ENCODE results near the gene DYRK3. TPM values are rescaled to one million over a fixed set of nuclear protein-coding genes. Genes with fewer than 3 reads are reported as not detected.

DYRK3 gene
- polyA plus RNA-seq = 4.3 TPM
- long read RNA-seq, donor 1, partial matches to known transcripts = 0 of 1 reads
- long read RNA-seq, donor 1, other reads (novel, unspliced or antisense) = 0 of 1 reads
- long read RNA-seq, donor 2, partial matches to known transcripts = 0 of 2 reads
- long read RNA-seq, donor 2, other reads (novel, unspliced or antisense) = 0 of 2 reads
- long read RNA-seq, donor 3 = 0 reads
- long read RNA-seq, donor 4 = 0 reads
- long read RNA-seq, donor 5, partial matches to known transcripts = 0 of 2 reads
- long read RNA-seq, donor 5, other reads (novel, unspliced or antisense) = 0 of 2 reads
- long read RNA-seq, donor 6 = 0 reads
- long read RNA-seq, donor 7 = 0 reads
- long read RNA-seq, donor 8 = 0 reads
- long read RNA-seq, donor 9, partial matches to known transcripts = 0 of 1 reads
- long read RNA-seq, donor 9, other reads (novel, unspliced or antisense) = 0 of 1 reads
- long read RNA-seq, donor 10, partial matches to known transcripts = 0 of 1 reads
- long read RNA-seq, donor 10, other reads (novel, unspliced or antisense) = 0 of 1 reads
- long read RNA-seq, donor 11 = 0 reads

GRCh38 chr1:206635080-206635977 lies at the start of gene DYRK3:
DYRK3 (plus strand) TSS chr1:206635536; CDS start chr1:206635704, 168 bp downstream.
- Histone ChIP-seq H3K27ac (ENCODE audit: low read length) (peak within 1 kb of the TSS; percentile 3), H3K36me3 (ENCODE audit: control insufficient read depth, insufficient read depth, low read length) (no peaks in the 10 kb centered on the region), H3K4me3 (ENCODE audit: low read length) (peak within 1 kb of the TSS; percentile 53), H3K9me3 (ENCODE audit: control insufficient read depth, low read depth, low read length) (no peaks in the 10 kb centered on the region), H3K27me3 (ENCODE audit: control insufficient read depth, insufficient read depth, low read length) (peaks cover 14% of the 10 kb centered on the region), H3K4me1 (ENCODE audit: control insufficient read depth, insufficient read depth, low read length) (peaks cover 17% of the 10 kb centered on the region)
- DNase-seq = peak; percentile 93 to 96
- WGBS (ENCODE audit: insufficient coverage, low lambda C conversion rate) = no CpG with 5 or more reads among the region's 84 CpGs

- Histone ChIP-seq H3K4me1 (ENCODE audit: control insufficient read depth, insufficient read depth, low read length) (no peaks in the 10 kb centered on the region), H3K27me3 (ENCODE audit: control insufficient read depth, insufficient read depth, low read length) (no peaks in the 10 kb centered on the region), H3K9me3 (ENCODE audit: control insufficient read depth, low read depth, low read length) (no peaks in the 10 kb centered on the region), H3K4me3 (ENCODE audit: low read length) (no peak overlapping the region), H3K27ac (ENCODE audit: low read length) (no peak overlapping the region), H3K36me3 (ENCODE audit: control insufficient read depth, insufficient read depth, low read length) (peaks cover 39% of the 10 kb centered on the region)
- WGBS (ENCODE audit: insufficient coverage, low lambda C conversion rate) = no CpG with 5 or more reads among the region's 13 CpGs
- no peak for DNase-seq
These were observed 48.6 kb upstream of the DYRK3 start for GRCh38 chr1:206586501-206587445.

- no peaks in the 10 kb centered on the region for H3K4me1 ChIP-seq (ENCODE audit: control insufficient read depth, insufficient read depth, low read length)
- WGBS (ENCODE audit: insufficient coverage, low lambda C conversion rate) = no CpG with 5 or more reads among the region's 14 CpGs
- no peaks in the 10 kb centered on the region for H3K27me3 ChIP-seq (ENCODE audit: control insufficient read depth, insufficient read depth, low read length)
- H3K9me3 ChIP-seq (ENCODE audit: control insufficient read depth, low read depth, low read length) = no peaks in the 10 kb centered on the region
- no peak for DNase-seq
- H3K36me3 ChIP-seq (ENCODE audit: control insufficient read depth, insufficient read depth, low read length) = peaks cover 49% of the 10 kb centered on the region
- H3K27ac ChIP-seq (ENCODE audit: low read length) = no peak overlapping the region
- no peak overlapping the region for H3K4me3 ChIP-seq (ENCODE audit: low read length)
These were observed 47.4 kb upstream of the DYRK3 start for GRCh38 chr1:206587904-206588303.

GRCh38 chr1:206588492-206588891 lies 46.8 kb upstream of the DYRK3 start:
- Histone ChIP-seq H3K27ac (ENCODE audit: low read length) (no peak overlapping the region), H3K9me3 (ENCODE audit: control insufficient read depth, low read depth, low read length) (no peaks in the 10 kb centered on the region), H3K27me3 (ENCODE audit: control insufficient read depth, insufficient read depth, low read length) (no peaks in the 10 kb centered on the region), H3K36me3 (ENCODE audit: control insufficient read depth, insufficient read depth, low read length) (peaks cover 55% of the 10 kb centered on the region), H3K4me3 (ENCODE audit: low read length) (no peak overlapping the region), H3K4me1 (ENCODE audit: control insufficient read depth, insufficient read depth, low read length) (no peaks in the 10 kb centered on the region)
- WGBS (ENCODE audit: insufficient coverage, low lambda C conversion rate) = no CpG with 5 or more reads among the region's 6 CpGs
- DNase-seq = no peak

- Histone ChIP-seq H3K27ac (ENCODE audit: low read length) (no peak overlapping the region), H3K36me3 (ENCODE audit: control insufficient read depth, insufficient read depth, low read length) (peaks cover 58% of the 10 kb centered on the region), H3K4me1 (ENCODE audit: control insufficient read depth, insufficient read depth, low read length) (no peaks in the 10 kb centered on the region), H3K9me3 (ENCODE audit: control insufficient read depth, low read depth, low read length) (no peaks in the 10 kb centered on the region), H3K4me3 (ENCODE audit: low read length) (no peak overlapping the region), H3K27me3 (ENCODE audit: control insufficient read depth, insufficient read depth, low read length) (no peaks in the 10 kb centered on the region)
- 70% methylated on average over 3 of the region's 7 CpGs for WGBS (ENCODE audit: insufficient coverage, low lambda C conversion rate)
- DNase-seq = no peak
These were observed 46.1 kb upstream of the DYRK3 start for GRCh38 chr1:206589206-206589605.

GRCh38 chr1:206590025-206590758 lies 45.1 kb upstream of the DYRK3 start:
- H3K36me3 ChIP-seq (ENCODE audit: control insufficient read depth, insufficient read depth, low read length) = peaks cover 63% of the 10 kb centered on the region
- no peak overlapping the region for H3K27ac ChIP-seq (ENCODE audit: low read length)

GRCh38 chr1:206591226-206591625 lies 44.1 kb upstream of the DYRK3 start:
- 100% methylated on average over 2 of the region's 5 CpGs for WGBS (ENCODE audit: insufficient coverage, low lambda C conversion rate)
- DNase-seq = no peak
- Histone ChIP-seq H3K27ac (ENCODE audit: low read length) (no peak overlapping the region), H3K4me1 (ENCODE audit: control insufficient read depth, insufficient read depth, low read length) (no peaks in the 10 kb centered on the region), H3K36me3 (ENCODE audit: control insufficient read depth, insufficient read depth, low read length) (peaks cover 64% of the 10 kb centered on the region), H3K27me3 (ENCODE audit: control insufficient read depth, insufficient read depth, low read length) (no peaks in the 10 kb centered on the region), H3K4me3 (ENCODE audit: low read length) (no peak overlapping the region), H3K9me3 (ENCODE audit: control insufficient read depth, low read depth, low read length) (no peaks in the 10 kb centered on the region)

More at GRCh38 chr1:206590025-206590758, 45.1 kb upstream of the DYRK3 start:
- DNase-seq = no peak
- no peaks in the 10 kb centered on the region for H3K9me3 ChIP-seq (ENCODE audit: control insufficient read depth, low read depth, low read length)
- H3K27me3 ChIP-seq (ENCODE audit: control insufficient read depth, insufficient read depth, low read length) = no peaks in the 10 kb centered on the region
- no peak overlapping the region for H3K4me3 ChIP-seq (ENCODE audit: low read length)
- WGBS (ENCODE audit: insufficient coverage, low lambda C conversion rate) = 20% methylated on average over 1 of the region's 8 CpGs
- H3K4me1 ChIP-seq (ENCODE audit: control insufficient read depth, insufficient read depth, low read length) = no peaks in the 10 kb centered on the region

GRCh38 chr1:206591696-206592095 lies 43.6 kb upstream of the DYRK3 start:
- Histone ChIP-seq H3K9me3 (ENCODE audit: control insufficient read depth, low read depth, low read length) (no peaks in the 10 kb centered on the region), H3K27ac (ENCODE audit: low read length) (no peak overlapping the region), H3K27me3 (ENCODE audit: control insufficient read depth, insufficient read depth, low read length) (no peaks in the 10 kb centered on the region), H3K4me3 (ENCODE audit: low read length) (no peak overlapping the region), H3K36me3 (ENCODE audit: control insufficient read depth, insufficient read depth, low read length) (peaks cover 63% of the 10 kb centered on the region), H3K4me1 (ENCODE audit: control insufficient read depth, insufficient read depth, low read length) (no peaks in the 10 kb centered on the region)
- DNase-seq = no peak
- no CpG with 5 or more reads among the region's 9 CpGs for WGBS (ENCODE audit: insufficient coverage, low lambda C conversion rate)

- Histone ChIP-seq H3K27me3 (ENCODE audit: control insufficient read depth, insufficient read depth, low read length) (no peaks in the 10 kb centered on the region), H3K36me3 (ENCODE audit: control insufficient read depth, insufficient read depth, low read length) (peaks cover 57% of the 10 kb centered on the region), H3K4me3 (ENCODE audit: low read length) (no peak overlapping the region), H3K4me1 (ENCODE audit: control insufficient read depth, insufficient read depth, low read length) (no peaks in the 10 kb centered on the region), H3K9me3 (ENCODE audit: control insufficient read depth, low read depth, low read length) (no peaks in the 10 kb centered on the region), H3K27ac (ENCODE audit: low read length) (no peak overlapping the region)
- no peak for DNase-seq
- WGBS (ENCODE audit: insufficient coverage, low lambda C conversion rate) = no CpG with 5 or more reads among the region's 7 CpGs
These were observed 41.9 kb upstream of the DYRK3 start for GRCh38 chr1:206593351-206593925.
